ENCODE measurements around the gene RELCH.

The RELCH gene

DNA sequence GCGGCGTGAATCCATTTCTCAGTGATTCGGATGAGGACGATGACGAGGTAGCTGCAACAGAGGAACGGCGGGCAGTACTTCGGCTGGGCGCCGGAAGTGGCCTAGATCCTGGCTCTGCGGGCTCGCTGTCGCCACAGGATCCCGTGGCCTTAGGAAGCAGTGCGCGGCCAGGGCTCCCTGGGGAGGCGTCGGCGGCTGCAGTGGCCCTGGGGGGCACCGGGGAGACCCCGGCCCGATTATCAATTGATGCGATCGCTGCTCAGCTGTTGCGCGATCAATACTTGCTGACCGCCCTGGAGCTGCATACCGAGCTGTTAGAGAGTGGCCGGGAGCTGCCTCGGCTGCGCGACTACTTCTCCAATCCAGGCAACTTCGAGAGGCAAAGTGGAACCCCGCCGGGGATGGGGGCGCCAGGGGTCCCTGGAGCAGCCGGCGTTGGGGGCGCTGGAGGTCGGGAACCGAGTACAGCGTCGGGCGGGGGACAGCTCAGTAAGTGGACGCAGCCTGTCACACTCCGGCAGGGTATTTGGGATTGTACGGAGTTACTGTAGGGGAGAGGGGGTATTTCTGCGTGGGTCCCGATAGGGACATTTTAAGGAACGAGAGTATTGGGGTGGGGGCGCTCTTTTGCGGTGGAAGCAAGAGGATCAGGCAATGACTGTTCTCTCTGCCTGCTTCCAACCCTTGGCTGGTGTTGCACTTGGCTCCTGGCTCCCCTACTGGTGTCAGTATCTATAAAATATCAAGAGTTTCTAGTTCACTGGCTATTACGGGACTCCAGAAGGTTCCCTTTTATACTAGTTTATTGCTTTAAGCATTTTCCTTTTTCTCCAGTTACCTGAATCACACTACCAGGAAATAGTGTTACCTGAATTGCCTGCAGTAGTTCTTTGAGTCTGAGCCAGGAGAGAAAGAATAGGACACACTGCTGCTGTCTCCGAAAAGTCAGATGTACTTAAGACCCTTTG is 772 bp downstream of the RELCH start:
- peak; percentile 39 for DNase-seq (ENCODE audit: low spot score)

DNA sequence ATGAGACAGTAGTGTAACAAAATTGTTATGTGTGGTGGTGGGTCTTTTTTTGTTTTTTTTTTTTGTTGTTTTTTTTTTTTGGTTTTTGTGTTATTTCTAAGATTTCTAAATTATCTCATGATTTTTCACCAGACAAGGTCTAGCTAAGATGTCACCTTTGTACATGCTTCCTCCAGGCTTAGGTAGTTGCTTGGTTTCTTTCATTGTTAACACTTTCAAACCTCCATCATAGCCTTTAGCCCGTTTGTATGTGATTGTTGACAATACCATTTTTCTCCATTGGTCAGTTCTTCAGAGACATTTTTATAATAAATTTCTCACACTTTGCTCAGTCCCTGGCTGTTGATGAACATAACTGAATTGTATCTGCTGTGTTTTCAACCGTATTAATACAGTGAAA is 2.2 kb downstream of the RELCH start:
- DNase-seq (ENCODE audit: low spot score): no peak

DNA sequence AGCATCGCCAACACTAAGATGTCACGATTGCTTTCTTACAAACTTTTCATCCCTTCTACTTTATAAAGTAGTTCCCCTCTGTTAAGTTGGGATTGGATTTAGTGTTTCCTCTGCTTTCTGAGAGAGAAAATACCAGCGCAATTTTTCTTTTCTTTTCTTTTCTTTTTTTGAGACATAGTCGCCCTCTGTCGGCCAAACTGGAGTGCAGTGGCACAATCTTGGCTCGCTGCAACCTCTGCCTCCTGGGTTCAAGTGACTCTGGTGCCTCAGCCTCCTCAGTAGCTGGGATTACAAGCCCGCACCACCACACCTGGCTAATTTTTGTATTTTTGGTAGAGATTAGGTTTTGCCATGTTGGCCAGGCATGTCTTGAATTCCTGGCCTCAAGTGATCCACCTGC is 9.0 kb downstream of the RELCH start:
- peak; percentile 33 for DNase-seq (ENCODE audit: low spot score)

DNA sequence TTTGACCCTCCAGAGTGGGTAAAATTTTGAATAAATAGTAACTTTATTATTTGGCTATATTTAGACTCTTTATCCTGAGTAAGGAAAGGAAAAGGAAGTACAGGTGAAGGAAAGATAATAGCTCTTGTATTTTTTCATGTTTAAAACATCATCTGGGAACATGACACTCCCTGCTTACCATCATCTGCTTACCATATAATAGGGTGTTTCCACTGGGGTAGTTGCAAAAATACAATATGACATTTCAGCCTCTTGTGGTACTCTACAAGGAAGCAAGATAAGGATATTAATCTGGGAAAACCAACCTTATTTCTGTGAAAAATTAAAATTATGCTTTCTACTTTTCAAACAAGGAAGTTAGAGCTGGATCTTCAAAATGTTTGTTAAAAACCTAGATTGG is 9.9 kb downstream of the RELCH start:
- no peak for DNase-seq (ENCODE audit: low spot score)

DNA sequence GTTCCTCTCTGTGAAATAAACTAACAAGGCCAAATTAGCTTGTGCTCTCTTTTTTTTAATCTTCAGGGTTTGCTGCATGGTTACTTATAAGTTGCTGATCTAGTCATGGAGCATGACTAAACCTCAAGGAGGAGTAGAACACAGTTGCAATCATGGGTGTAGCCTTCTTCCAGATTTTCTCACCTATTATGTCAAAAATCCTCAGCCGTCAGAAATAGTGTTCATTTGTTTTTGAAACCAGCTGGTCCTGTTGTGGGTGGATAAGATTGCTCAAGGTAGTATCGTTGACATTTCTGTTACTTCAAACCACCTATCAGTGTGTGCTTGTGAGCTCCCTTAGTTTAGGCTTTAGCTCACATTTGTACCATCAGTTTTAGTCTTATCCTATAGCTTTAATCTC is 11.2 kb downstream of the RELCH start:
- DNase-seq (ENCODE audit: low spot score): no peak

DNA sequence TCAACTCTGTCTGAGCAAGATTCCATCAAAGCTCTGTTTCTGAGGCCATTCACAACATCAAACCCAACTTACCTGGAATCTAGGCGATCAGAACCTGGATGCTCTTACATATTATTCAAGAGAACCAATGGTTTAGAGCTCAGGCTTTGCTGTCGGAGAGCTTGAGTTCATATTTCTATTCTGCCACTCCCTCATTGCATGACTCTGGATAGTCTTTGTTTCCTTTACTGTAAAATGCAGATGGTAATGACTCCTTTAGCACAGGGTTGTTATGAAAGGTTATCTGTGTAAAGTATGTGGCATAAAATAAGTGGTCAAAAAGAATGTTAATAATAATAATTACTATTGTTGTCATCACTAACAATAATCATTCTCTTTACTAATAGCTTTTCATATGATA is 12.6 kb downstream of the RELCH start:
- no peak for DNase-seq (ENCODE audit: low spot score)

DNA sequence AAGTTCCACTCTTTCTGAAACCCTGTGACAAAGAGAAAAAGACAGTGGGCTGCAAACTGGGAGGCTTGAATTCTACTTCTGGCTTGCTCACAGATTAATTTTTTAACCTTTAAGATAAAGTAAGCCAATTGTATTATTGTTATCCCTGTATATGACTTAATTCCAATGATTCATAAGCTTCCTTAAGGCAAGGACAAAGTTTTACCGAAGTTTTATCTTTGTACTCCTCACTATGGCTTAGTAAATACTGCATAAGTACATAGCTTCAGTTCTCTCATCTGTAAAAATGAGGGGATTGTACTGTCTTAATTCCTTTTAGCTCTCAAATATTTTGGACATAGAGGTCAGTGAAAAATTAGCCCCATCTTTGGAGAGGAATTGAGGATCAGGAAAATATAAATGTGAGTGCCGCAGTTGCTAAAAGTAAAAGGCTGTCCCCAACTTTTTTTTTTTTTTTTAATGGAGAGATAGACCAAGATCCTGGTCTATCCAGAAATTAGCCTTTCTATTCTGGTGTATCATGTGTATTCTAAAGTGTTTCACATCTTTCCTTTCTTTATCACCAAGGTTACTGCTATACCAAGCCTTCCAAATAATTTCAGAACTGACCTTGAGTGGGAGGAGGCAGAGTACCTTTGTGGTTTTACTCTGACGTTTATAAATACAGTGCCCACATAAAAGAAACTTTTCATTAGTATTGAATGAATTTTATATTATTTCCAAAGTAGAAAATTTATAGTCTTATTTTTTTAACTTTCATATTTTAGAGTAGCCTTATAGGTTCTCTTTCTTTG is 13.3 kb downstream of the RELCH start:
- DNase-seq (ENCODE audit: low spot score): no peak

DNA sequence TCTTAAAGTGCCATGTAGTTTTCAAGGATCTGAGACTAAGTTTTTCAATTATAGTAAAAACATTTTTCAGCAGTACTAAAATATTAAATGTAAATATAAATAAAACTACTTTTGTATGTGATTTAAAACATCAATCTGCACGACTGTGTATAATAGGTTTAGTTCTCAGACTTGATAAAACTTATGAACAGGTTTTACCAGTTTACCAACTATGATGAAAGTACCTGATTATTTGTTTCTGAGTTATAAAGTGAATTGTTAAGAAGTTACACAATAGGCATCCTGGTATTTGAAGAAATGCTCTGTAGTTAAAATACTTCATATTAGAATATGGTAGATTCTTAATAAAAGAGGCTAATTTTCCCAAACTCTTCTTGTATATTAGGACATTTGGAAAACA is 14.8 kb downstream of the RELCH start:
- DNase-seq (ENCODE audit: low spot score): no peak

DNA sequence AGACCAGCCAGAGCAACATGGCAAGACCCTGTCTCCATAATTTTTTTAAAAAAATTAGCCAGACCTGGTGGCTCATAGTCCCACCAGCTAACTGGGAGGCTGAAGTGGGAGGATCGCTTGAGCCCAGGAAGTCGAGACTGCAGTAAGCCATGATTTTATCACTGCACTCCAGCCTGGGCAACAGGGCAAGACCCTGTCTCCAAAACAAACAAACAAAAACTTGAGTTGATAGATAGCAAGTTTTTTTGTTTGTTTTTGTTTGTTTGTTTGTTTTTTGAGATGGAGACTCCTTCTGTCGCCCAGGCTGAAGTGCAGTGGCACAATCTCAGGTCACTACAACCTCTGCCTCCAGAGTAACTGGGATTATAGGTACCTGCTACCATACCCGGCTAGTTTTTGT is 18.8 kb downstream of the RELCH start:
- no peak for DNase-seq (ENCODE audit: low spot score)

DNA sequence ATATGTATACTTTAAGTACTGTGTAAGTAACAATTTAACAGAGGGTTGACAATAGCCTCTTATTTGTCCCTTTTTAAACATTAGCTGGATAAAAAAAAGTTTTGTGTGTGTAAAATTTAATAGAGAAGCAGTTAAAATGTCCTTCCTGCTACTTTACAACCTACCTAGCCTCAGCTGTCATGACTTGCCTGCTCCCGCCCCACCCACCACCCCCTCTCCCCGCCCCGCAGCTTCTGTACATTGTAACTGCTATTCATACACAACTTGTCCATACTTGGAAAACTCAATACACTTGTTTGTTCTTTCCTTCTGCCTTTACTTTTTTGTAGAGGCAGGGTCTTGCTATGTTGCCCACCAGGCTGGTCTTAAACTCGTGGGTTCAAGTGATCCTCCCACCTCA is 19.5 kb downstream of the RELCH start:
- DNase-seq (ENCODE audit: low spot score): no peak

DNA sequence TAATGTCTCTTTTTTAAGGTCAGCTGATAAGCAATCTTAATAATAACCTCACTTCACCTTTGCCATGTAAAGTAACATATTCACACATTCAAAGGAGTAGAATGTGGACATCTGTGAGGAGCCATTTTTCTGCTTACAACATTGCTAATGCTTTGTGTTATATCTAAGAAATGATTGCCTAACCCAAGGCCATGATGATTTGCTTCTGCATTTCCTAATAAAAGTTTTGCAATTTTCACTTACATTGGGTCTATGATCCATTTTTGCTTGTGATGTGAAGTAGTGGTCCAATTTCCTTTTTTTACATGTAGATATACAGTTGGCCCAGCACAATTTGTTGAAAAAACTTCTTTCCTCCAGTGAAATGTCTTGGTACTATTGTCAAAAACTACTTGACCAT is 22.0 kb downstream of the RELCH start:
- no peak for DNase-seq (ENCODE audit: low spot score)

DNA sequence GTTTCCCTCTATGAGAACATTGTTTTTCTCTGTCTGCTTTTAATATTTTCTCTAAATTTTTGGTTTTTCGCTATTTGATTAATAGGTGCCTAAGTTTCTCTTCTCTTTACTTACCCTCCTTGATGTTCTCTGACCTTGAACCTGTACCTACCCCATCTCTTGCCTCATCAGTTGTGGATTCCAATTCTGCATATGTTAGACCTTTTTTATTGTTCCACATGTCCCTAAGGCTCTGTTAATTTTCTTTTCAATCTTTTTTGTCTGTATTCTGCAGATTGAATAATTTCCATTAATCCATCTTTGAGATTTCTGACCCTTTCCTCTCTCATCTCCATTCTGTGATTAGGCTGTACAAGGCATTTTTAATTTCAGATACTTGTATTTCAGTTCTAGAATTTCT is 23.1 kb downstream of the RELCH start:
- no peak for DNase-seq (ENCODE audit: low spot score)

DNA sequence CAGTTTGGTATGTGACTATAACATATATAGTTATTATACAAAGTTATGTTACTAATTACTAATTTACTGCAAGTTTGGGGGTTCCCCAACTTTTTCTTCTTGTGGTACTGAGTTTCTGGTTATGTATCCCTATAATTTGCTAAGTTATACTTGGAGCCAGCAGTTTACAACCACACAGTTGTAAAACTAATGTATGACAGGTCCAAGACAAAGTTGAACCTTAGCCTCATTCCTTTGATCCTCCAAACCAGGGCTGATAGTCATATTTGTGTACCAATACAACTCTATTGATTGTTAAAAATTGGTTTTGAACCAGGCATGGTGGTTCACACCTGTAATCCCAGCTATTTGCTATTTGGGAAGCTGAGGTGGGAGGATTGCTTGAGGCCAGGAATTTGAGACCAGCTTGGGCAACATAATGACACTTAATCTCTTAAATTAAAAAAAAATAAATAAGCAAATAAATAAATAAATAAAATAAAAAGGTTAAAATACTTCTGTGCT is 24.3 kb downstream of the RELCH start:
- no peak for DNase-seq (ENCODE audit: low spot score)

DNA sequence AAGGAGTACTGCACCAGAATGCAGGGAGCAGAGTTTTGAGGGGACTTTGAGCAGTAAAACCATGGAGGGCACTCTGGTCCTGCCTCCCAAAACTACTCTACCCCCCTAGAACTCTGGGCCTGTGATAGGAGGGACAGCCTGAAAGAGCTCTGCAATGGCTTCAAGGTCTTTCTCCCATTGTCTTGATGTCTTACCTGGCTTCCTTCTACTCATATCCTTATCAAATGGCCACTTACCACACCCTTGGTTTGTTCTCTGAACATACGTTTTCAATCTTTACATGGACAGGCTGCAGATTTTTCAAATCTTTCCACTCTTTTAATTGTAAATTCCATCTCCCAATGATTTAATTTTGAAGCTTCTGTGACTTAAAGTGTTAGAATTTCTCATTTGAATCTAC is 27.7 kb downstream of the RELCH start:
- no peak for DNase-seq (ENCODE audit: low spot score)

DNA sequence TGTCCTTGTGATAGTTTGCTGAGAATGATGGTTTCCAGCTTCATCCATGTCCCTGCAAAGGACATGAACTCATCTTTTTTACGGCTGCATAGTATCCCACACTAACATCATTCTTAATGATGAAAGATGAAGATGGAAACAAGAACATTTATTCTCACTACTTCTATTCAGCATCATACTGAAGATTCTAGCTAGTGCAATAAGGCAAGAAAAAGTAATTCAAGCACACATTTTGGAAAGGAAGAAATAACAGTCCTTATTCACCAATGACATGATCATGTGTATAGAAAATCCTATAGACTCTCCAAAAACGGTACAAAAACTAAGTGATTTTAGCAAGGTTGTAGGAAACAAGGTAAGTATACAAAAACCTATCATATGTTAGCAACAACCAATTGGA is 37.2 kb downstream of the RELCH start:
- no peak for DNase-seq (ENCODE audit: low spot score)

DNA sequence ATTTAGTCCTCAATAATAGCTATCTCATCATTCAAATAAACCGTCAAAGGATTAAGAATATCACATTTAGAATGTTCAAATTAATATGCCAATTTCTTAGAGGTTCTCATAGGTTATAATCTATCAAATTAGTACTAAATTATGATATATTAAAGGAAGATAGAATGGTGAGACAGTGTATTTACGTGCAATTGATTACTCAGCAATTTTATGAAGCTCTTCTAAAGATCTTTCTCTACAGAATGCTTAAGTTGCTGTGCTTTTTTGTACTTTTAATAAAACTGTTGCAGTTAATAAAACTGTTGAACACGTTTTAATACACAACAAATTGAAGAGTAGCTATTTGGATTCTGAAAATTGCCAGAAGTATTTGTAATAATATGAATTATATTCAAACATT is 39.0 kb downstream of the RELCH start:
- DNase-seq (ENCODE audit: low spot score): no peak

DNA sequence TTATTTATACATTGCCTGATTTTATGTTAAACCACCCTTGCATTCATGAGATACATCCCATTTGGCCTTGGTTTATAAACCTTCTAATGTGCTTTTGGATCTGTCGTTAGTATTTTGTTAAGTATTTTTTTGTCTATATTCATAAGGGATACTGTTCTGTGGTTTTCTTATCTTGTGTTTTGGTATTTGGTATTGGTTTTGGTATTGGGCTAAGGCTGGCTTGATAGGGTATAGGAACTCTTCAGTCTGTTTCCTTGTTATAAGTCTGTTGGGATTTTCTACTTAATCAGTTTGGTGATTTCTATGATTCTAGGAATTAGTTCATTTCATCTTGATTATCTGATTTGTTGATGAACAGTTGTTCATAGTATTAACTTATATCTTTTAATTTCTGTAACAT is 49.2 kb downstream of the RELCH start:
- no peak for DNase-seq (ENCODE audit: low spot score)

DNA sequence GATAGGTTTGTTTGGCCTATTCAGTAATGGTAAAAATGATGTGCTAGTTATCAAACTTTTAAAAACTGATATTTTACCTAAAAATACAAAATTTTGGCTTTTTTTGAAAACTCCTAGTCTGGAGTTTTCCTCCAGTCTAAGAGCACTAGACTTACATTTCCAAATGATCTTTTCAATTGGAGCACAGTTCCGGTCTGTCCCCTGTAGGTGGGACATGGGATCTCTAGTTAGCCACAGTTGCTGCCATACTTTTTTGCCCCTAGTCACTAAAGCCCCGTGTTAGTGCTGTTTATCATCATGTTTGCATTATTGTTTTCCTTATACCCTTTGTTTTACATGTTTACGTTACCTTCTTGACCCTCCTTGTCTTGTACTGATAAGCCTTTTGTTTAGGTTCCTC is 52.4 kb downstream of the RELCH start:
- DNase-seq (ENCODE audit: low spot score): no peak

DNA sequence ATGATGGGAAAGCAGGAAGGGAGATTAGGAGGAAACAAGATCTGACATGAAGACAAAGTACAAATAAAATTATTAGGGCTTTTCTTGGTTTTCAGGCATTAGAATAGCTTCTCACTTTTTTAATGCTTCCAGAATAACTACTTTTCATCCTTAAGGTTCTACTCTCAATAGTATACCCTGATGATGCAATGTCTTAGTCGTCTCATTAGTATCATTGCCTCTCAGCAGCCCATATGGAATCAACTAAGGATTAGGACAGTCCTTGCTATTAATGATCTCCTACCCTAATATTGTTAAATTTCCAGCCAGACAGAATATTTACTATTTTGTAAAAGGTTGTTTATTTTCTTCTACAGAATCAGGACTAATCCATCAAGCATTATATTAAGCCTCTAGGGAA is 55.9 kb downstream of the RELCH start:
- no peak for DNase-seq (ENCODE audit: low spot score)

DNA sequence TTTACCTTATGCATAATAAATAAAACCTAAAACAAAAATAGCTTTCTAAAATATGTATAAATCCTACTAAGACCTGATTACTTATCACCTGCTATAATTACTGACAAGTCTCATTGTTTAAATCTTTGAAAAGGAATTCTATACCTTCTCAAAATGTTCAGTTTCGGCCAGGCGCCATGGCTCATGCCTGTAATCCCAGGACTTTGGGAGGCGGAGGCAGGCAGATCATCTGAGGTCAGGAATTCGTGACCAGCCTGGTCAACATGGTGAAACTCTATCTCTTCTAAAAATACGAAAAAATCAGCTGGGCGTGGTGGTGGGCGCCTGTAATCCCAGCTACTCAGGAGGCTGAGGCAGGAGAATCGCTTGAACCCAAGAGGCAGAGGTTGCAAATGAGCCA is 58.1 kb downstream of the RELCH start:
- no peak for DNase-seq (ENCODE audit: low spot score)

DNA sequence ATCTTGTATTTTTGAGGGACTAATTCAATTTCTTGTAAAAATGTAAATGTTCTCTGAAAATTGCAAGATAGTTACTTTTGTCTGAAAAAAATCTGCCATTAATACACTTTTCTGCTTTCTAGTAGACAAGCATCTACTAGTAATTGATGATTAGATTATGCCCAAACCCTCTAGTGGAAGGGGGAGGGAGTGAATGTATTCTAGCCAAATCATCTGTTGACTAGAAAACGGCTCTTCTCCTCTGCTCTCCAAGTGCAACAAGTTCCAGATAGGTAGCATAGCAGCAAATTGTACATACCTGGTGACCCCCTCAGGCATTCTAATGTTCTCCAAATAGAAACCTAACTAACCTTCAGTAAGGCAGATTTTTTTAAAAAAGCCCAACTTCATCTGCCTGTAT is 58.6 kb downstream of the RELCH start:
- no peak for DNase-seq (ENCODE audit: low spot score)

DNA sequence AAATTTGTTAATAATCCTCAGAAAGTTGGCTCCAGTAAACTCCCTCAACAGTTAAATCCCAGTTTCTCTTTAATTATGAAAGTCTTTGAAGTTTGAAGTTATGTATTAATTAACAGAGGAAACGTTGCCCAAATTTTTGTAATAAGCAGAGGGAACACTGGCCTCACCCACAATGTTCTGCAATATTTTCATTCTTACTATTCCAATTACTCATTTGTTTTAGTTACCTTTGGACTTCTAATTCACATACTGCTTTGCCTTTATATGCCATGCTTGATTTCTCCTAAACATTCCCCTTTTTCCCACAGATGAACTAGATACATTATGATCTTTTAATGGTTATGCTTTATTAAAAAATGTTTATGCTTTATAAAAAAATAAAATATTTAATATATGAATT is 61.3 kb downstream of the RELCH start:
- DNase-seq (ENCODE audit: low spot score): no peak

DNA sequence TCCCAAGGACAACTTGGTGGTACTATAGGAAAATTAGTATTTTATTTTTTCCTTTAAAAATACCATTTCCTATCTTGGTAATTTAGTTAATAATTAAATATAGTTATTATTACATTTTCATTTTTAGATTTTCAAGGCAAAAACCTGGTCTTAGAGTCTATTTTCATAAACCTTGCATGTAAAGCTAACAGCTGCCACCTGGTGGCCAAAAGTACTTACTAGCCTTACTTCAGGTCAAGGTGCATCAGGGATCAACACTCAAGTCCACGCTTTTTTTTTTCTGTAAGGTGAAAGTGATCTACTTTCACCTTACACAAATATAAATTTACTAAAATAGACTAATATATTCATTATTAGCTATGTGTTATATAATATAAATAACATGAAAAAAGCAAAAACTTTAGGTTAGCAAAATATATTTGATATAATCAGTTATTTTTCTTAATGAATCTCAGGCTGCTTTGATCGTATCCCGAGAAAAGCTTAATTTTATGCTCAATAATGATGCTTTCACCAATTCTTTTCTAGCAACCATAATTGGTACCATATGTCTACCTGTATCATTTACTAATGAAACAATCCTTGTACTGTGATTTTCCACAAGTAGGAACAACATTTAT is 62.5 kb downstream of the RELCH start:
- DNase-seq (ENCODE audit: low spot score): peak; percentile 82
